Measurements from ENCODE around the gene RPS6KA2.

The RPS6KA2 gene

GRCh38 chr6:166581091-166581511 lies 46.0 kb downstream of the RPS6KA2 start:
- TF ChIP-seq CTCF (IDR thresholded peaks at IDR 0.05; ENCODE audit: low read depth, low read length): no peak
- no peak for DNase-seq
- no peaks in the 10 kb centered on the region for H3K36me3 ChIP-seq

GRCh38 chr6:166580076-166581050 lies 46.7 kb downstream of the RPS6KA2 start:
- Histone ChIP-seq H3K36me3 (no peaks in the 10 kb centered on the region), H3K4me3 (ENCODE audit: low read depth, low read length) (no peak overlapping the region), H3K9me3 (ENCODE audit: severe bottlenecking) (peaks cover 7% of the 10 kb centered on the region), H3K27ac (no peak overlapping the region), H3K27me3 (ENCODE audit: insufficient read depth, low read depth, severe bottlenecking) (no peaks in the 10 kb centered on the region)
- TF ChIP-seq CTCF (IDR thresholded peaks at IDR 0.05; ENCODE audit: low read depth, low read length): no peak
- DNase-seq: no peak

More at GRCh38 chr6:166581091-166581511, 46.0 kb downstream of the RPS6KA2 start:
- Histone ChIP-seq H3K4me3 (ENCODE audit: low read depth, low read length) (no peak overlapping the region), H3K9me3 (ENCODE audit: severe bottlenecking) (peaks cover 7% of the 10 kb centered on the region), H3K27ac (no peak overlapping the region), H3K27me3 (ENCODE audit: insufficient read depth, low read depth, severe bottlenecking) (no peaks in the 10 kb centered on the region)

- DNase-seq: no peak
- no peaks in the 10 kb centered on the region for H3K27me3 ChIP-seq (ENCODE audit: insufficient read depth, low read depth, severe bottlenecking)
Measured at GRCh38 chr6:166579237-166579850, 47.7 kb downstream of the RPS6KA2 start.

GRCh38 chr6:166578536-166579236 lies 48.4 kb downstream of the RPS6KA2 start:
- no peak for TF ChIP-seq CTCF (IDR thresholded peaks at IDR 0.05; ENCODE audit: low read depth, low read length)
- no peak for DNase-seq
- Histone ChIP-seq H3K36me3 (no peaks in the 10 kb centered on the region), H3K27me3 (ENCODE audit: insufficient read depth, low read depth, severe bottlenecking) (no peaks in the 10 kb centered on the region), H3K4me3 (ENCODE audit: low read depth, low read length) (no peak overlapping the region), H3K9me3 (ENCODE audit: severe bottlenecking) (peaks cover 7% of the 10 kb centered on the region), H3K27ac (no peak overlapping the region)

More at GRCh38 chr6:166579237-166579850, 47.7 kb downstream of the RPS6KA2 start:
- H3K9me3 ChIP-seq (ENCODE audit: severe bottlenecking): peaks cover 7% of the 10 kb centered on the region
- H3K36me3 ChIP-seq: no peaks in the 10 kb centered on the region
- no peak overlapping the region for H3K27ac ChIP-seq
- no peak overlapping the region for H3K4me3 ChIP-seq (ENCODE audit: low read depth, low read length)
- no peak for TF ChIP-seq CTCF (IDR thresholded peaks at IDR 0.05; ENCODE audit: low read depth, low read length)

GRCh38 chr6:166575205-166575604 lies 51.8 kb downstream of the RPS6KA2 start:
- peaks cover 7% of the 10 kb centered on the region for H3K9me3 ChIP-seq (ENCODE audit: severe bottlenecking)
- no peak overlapping the region for H3K27ac ChIP-seq
- H3K27me3 ChIP-seq (ENCODE audit: insufficient read depth, low read depth, severe bottlenecking): no peaks in the 10 kb centered on the region
- H3K36me3 ChIP-seq: no peaks in the 10 kb centered on the region
- H3K4me3 ChIP-seq (ENCODE audit: low read depth, low read length): no peak overlapping the region
- no peak for DNase-seq
- no peak for TF ChIP-seq CTCF (IDR thresholded peaks at IDR 0.05; ENCODE audit: low read depth, low read length)
